Measurements from ENCODE around the gene LTBP2. TPM values are rescaled to one million over a fixed set of nuclear protein-coding genes. Genes with fewer than 3 reads are reported as not detected.

The LTBP2 gene
- total RNA-seq, 6 experiments from 2014 or later, result 0.46 to 3.5 (median 1.7) TPM

DNA sequence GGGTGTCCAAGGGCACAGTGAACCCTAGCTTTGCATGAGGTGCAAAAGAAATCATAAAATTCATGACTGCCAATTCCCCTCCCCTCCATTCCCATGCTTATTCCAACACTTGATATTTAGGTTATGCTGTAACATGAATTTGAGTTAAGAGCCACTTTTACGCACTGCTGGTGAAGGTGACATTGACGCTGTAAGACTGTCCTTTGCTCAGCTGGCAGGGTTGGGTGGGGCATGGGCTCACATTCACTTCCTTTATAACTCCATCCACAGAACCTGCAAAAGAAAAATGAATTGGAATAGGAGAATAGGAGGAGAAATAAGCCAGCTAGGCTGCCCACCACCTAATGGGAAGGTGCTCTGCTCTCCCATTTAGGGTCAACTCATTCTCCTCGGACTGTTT, 125.9 kb downstream of the LTBP2 start:
- Histone ChIP-seq H3K36me3 (peaks cover 0 to 21% (median 0%) of the 10 kb centered on the region in 4 donors), H3K4me1 (no peaks in the 10 kb centered on the region), H3K9me3 (no peaks in the 10 kb centered on the region), H3K27ac (no peak overlapping the region), H3K27me3 (no peaks in the 10 kb centered on the region), H3K4me3 (no peak overlapping the region)
- intact Hi-C loops (cut with DNase I), result no loop called here
- WGBS (ENCODE audit: insufficient coverage, low coverage, low lambda C conversion rate, missing lambda C conversion rate), result 83% methylated on average over 3 of the region's 3 CpGs
- TF ChIP-seq POLR2A (IDR thresholded peaks at IDR 0.05), result no peak
- TF ChIP-seq, protein P1, sequence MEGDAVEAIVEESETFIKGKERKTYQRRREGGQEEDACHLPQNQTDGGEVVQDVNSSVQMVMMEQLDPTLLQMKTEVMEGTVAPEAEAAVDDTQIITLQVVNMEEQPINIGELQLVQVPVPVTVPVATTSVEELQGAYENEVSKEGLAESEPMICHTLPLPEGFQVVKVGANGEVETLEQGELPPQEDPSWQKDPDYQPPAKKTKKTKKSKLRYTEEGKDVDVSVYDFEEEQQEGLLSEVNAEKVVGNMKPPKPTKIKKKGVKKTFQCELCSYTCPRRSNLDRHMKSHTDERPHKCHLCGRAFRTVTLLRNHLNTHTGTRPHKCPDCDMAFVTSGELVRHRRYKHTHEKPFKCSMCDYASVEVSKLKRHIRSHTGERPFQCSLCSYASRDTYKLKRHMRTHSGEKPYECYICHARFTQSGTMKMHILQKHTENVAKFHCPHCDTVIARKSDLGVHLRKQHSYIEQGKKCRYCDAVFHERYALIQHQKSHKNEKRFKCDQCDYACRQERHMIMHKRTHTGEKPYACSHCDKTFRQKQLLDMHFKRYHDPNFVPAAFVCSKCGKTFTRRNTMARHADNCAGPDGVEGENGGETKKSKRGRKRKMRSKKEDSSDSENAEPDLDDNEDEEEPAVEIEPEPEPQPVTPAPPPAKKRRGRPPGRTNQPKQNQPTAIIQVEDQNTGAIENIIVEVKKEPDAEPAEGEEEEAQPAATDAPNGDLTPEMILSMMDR (IDR thresholded peaks at IDR 0.05), result no peak
- DNase-seq, result no peak
- ATAC-seq, result no peak

- H3K27ac ChIP-seq, result no peak overlapping the region
- no peak for TF ChIP-seq POLR2A (IDR thresholded peaks at IDR 0.05)
- TF ChIP-seq, protein P1 (IDR thresholded peaks at IDR 0.05), result no peak
- no peaks in the 10 kb centered on the region for H3K4me1 ChIP-seq
- H3K9me3 ChIP-seq, result no peaks in the 10 kb centered on the region
- no peak overlapping the region for H3K4me3 ChIP-seq
- peaks cover 0 to 42% (median 9%) of the 10 kb centered on the region in 4 donors for H3K36me3 ChIP-seq
- DNase-seq, result no peak
- H3K27me3 ChIP-seq, result no peaks in the 10 kb centered on the region
- intact Hi-C loops (cut with DNase I), result loop anchor here in 1 of 2 donors (5.0 kb wide), 1 partner anchor 121 kb away; no protein-coding TSS in a partner anchor
- ATAC-seq, result no peak
Observed at GRCh38 chr14:74483321-74483720, 128.7 kb downstream of the LTBP2 start.

- TF ChIP-seq, protein P1 (IDR thresholded peaks at IDR 0.05), result no peak
- Histone ChIP-seq H3K27me3 (no peaks in the 10 kb centered on the region), H3K9me3 (no peaks in the 10 kb centered on the region), H3K4me3 (no peak overlapping the region), H3K36me3 (peaks cover 0 to 42% (median 9%) of the 10 kb centered on the region in 4 donors), H3K27ac (no peak overlapping the region), H3K4me1 (no peaks in the 10 kb centered on the region)
- intact Hi-C loops (cut with DNase I), result loop anchor here in 1 of 2 donors (5.0 kb wide), 1 partner anchor 120 kb away; no protein-coding TSS in a partner anchor
- WGBS (ENCODE audit: insufficient coverage, low coverage, low lambda C conversion rate, missing lambda C conversion rate), result 95% methylated on average over 3 of the region's 3 CpGs
- DNase-seq, result no peak
- ATAC-seq, result no peak
Observed at GRCh38 chr14:74482571-74482970, 129.5 kb downstream of the LTBP2 start.

GRCh38 chr14:74480046-74480445, 132.0 kb downstream of the LTBP2 start:
- DNase-seq (no peak), ATAC-seq (no peak)
- no peaks in the 10 kb centered on the region for H3K9me3 ChIP-seq
- no peaks in the 10 kb centered on the region for H3K27me3 ChIP-seq
- no peaks in the 10 kb centered on the region for H3K4me1 ChIP-seq
- no peak overlapping the region for H3K27ac ChIP-seq
- WGBS (ENCODE audit: insufficient coverage, low coverage, low lambda C conversion rate, missing lambda C conversion rate), result 84% methylated on average over 2 of the region's 4 CpGs
- H3K4me3 ChIP-seq, result no peak overlapping the region
- intact Hi-C loops (cut with DNase I), result loop anchor here in 1 of 2 donors (5.0 kb wide), 1 partner anchor 118 kb away; no protein-coding TSS in a partner anchor
- no peak for TF ChIP-seq POLR2A (IDR thresholded peaks at IDR 0.05)
- TF ChIP-seq, protein P1 (IDR thresholded peaks at IDR 0.05), result no peak
- H3K36me3 ChIP-seq, result peaks cover 0 to 47% (median 9%) of the 10 kb centered on the region in 4 donors
